NCI-H226 (cell line): ENCODE measurements around the gene TTC17.
"Not testable (repeated sequence)": the region's sequence is repeated elsewhere in the genome, so short reads cannot be mapped to it uniquely, and the experiment has no call there.

Experiments used
- DNase-seq: peaks from one replicate; pipeline ENCODE4 v3.0.0-alpha.2; 2015

Gene TTC17

GRCh38 chr11:43358801-43359421 lies at the start of gene TTC17:
Gene TTC17 (plus strand): TSS chr11:43358920. CDS start chr11:43358955, 35 bp downstream.
- DNase-seq: peak; percentile 90

- peak; percentile 91 for DNase-seq
Observed at GRCh38 chr11:43311791-43312607, 46.7 kb upstream of the TTC17 start, which contains the start of gene API5. Gene API5 (plus strand): TSS chr11:43311996. CDS start chr11:43312128, 132 bp downstream.

- DNase-seq: no peak
Observed at GRCh38 chr11:43315966-43316365, 42.8 kb upstream of the TTC17 start.

- peak; percentile 42 for DNase-seq
Observed at GRCh38 chr11:43316451-43316850, 42.3 kb upstream of the TTC17 start.

GRCh38 chr11:43327987-43328386 lies 30.7 kb upstream of the TTC17 start:
- DNase-seq: peak; percentile 85

GRCh38 chr11:43328482-43328881 lies 30.2 kb upstream of the TTC17 start:
- no peak for DNase-seq

- DNase-seq: no peak
Observed at GRCh38 chr11:43341159-43341558, 17.6 kb upstream of the TTC17 start.

- DNase-seq: not testable (repeated sequence)
Observed at GRCh38 chr11:43351426-43351825, 7.3 kb upstream of the TTC17 start.

GRCh38 chr11:43354311-43354710 lies 4.4 kb upstream of the TTC17 start:
- no peak for DNase-seq

GRCh38 chr11:43356336-43356735 lies 2.4 kb upstream of the TTC17 start:
- no peak for DNase-seq

- no peak for DNase-seq
Observed at GRCh38 chr11:43358279-43358800, 380 bp upstream of the TTC17 start.

- DNase-seq: no peak
Observed at GRCh38 chr11:43359422-43359818, 700 bp downstream of the TTC17 start.

GRCh38 chr11:43360361-43361032 lies 1.8 kb downstream of the TTC17 start:
- DNase-seq: no peak

GRCh38 chr11:43366677-43367076 lies 8.0 kb downstream of the TTC17 start:
- no peak for DNase-seq

- peak; percentile 4 for DNase-seq
Observed at GRCh38 chr11:43367382-43368178, 8.9 kb downstream of the TTC17 start.

- DNase-seq: no peak
Observed at GRCh38 chr11:43376065-43376464, 17.3 kb downstream of the TTC17 start.

- DNase-seq: peak; percentile 68
Observed at GRCh38 chr11:43376594-43376993, 17.9 kb downstream of the TTC17 start.

- DNase-seq: no peak
Observed at GRCh38 chr11:43377389-43377788, 18.7 kb downstream of the TTC17 start.

GRCh38 chr11:43378897-43379296 lies 20.2 kb downstream of the TTC17 start:
- no peak for DNase-seq

- DNase-seq: no peak
Observed at GRCh38 chr11:43381802-43382201, 23.1 kb downstream of the TTC17 start.

- no peak for DNase-seq
Observed at GRCh38 chr11:43382614-43383013, 23.9 kb downstream of the TTC17 start.

GRCh38 chr11:43384393-43384792 lies 25.7 kb downstream of the TTC17 start:
- no peak for DNase-seq

- no peak for DNase-seq
Observed at GRCh38 chr11:43392713-43393112, 34.0 kb downstream of the TTC17 start.
